Ovary (tissue), 9 donors: ENCODE data around the gene SIRPD. TPM values are rescaled to one million over a fixed set of nuclear protein-coding genes. Genes with fewer than 3 reads are reported as not detected.

Experiments
- DNase-seq, 5 donors: peaks; one replicate each; pipeline ENCODE4 v3.0.0-alpha.2; 2019 to 2020
- H3K27ac ChIP-seq, 2 donors: fragments of 200-600 bp; one replicate each; pipeline versions ENCODE4 v1.5.1 to v1.8.0; 2019 to 2022
- H3K27me3 ChIP-seq: fragments of 200-600 bp; one replicate; pipeline ENCODE4 v1.8.0; 2022
- H3K36me3 ChIP-seq: fragments of 200-600 bp; sonication (generic); one replicate; pipeline ENCODE4 v1.5.1; 2019
- H3K4me1 ChIP-seq: one replicate; pipeline ENCODE4 v1.8.1; 2013; ENCODE audit warnings: mild to moderate bottlenecking, moderate library complexity; ENCODE audit not compliant: insufficient read depth
- H3K4me3 ChIP-seq: fragments of 200-600 bp; sonication (generic); one replicate; pipeline ENCODE4 v1.5.1; 2017
- H3K9me3 ChIP-seq, 2 donors: fragments of 200-600 bp in 1 of 2; sonication (generic) in 1 of 2; one replicate each; pipeline versions ENCODE4 v1.5.1 to v1.8.1; 2013 to 2019; ENCODE audit warnings: mild to moderate bottlenecking in 1 of 2, moderate library complexity in 1 of 2
- CTCF ChIP-seq, 3 donors: fragments of 450-650 bp in 2 of 3; fragments of 200-600 bp in 1 of 3; IDR thresholded peaks; one replicate each; pipeline versions ENCODE4 v1.5.1 to v1.8.0; 2016 to 2022; ENCODE audit warnings: antibody characterized with exemption in 3 of 3, mild to moderate bottlenecking in 1 of 3
- EP300 ChIP-seq: sonication (generic); formaldehyde crosslinking; IDR thresholded peaks from one replicate; pipeline ENCODE4 v1.6.1; 2017; ENCODE audit warnings: antibody characterized with exemption
- POLR2A ChIP-seq: fragments of 450-650 bp; IDR thresholded peaks from one replicate; pipeline ENCODE4 v1.6.1; 2017; ENCODE audit warnings: antibody characterized with exemption, mild to moderate bottlenecking, moderate library complexity
- WGBS, 3 donors: extraction: QIAGEN DNeasy Blood & Tissue Kit in 1 of 3; methylation state at CpG; one replicate each; pipeline versions ENCODE4 v1.1.5 to v1.1.7; 2013 to 2017; 5-methylcytosine and 5-hydroxymethylcytosine counted together
- intact Hi-C, 4 donors: fragments of 100-400 bp; cut with DNase I; formaldehyde crosslinking; loops; one replicate each; pipeline versions ENCODE4 v1.11.0 to v1.15.1; 2022 to 2023
- polyA plus RNA-seq, 2 donors: library from polyadenylated mRNA; stranded (reverse); fragments of 200-250 nt in 1 of 2; fragments of 350-450 nt in 1 of 2; fragmentation: Illumina TruSeq in 1 of 2; extraction: RNeasy Lipid Tissue Mini Kit (QIAGEN cat#74804) in 1 of 2; gene quantifications; one replicate each; pipeline ENCODE4 v1.2.3, GENCODE V29; 2013 to 2014
- total RNA-seq, 7 donors: library from RNA; depleted of rRNA in 2 of 7; stranded (reverse); fragments of >200 nt in 2 of 7; fragmentation: NEBNext Ultra II Directional in 3 of 7; extraction: Animal tissue kit (Norgen Biotek cat#: 25700) in 3 of 7; gene quantifications; one replicate each; pipeline versions ENCODE4 v1.1.0 to v1.2.4, GENCODE V29; 2016 to 2023
- donor health status: DM: no; HTN: no; CAD: no; lungs with moderate emphysema.
- donor health status: DM: no; HTN: no; CAD: no.
- donor health status: Bipolar disorder and iron deficiency.
- donor health status: DM: yes; HTN: yes; CAD: no.
- donor health status: DM: no; HTN: no; CAD: no.
- donor health status: DM: yes; HTN: yes; CAD: no.

Gene SIRPD
- total and polyA plus RNA-seq, 9 donors, result not detected

- 70 to 77% (median 72%) methylated on average over 7 of the region's 7 CpGs for WGBS, 3 donors
- DNase-seq, result no peak
- intact Hi-C loops, result loop anchor here in 1 of 4 donors (10.0 kb wide), 1 partner anchor 45 kb away; no protein-coding TSS in a partner anchor
These were observed 11.9 kb upstream of the SIRPD start for GRCh38 chr20:1569415-1569881.

GRCh38 chr20:1568163-1568490, 10.6 kb upstream of the SIRPD start:
- WGBS, 3 donors, result 63 to 82% (median 68%) methylated on average over 1 of the region's 1 CpG

More at GRCh38 chr20:1569415-1569881, 11.9 kb upstream of the SIRPD start:
- no peaks in the 10 kb centered on the region for H3K4me1 ChIP-seq
- no peak overlapping the region for H3K4me3 ChIP-seq
- no peaks in the 10 kb centered on the region for H3K27me3 ChIP-seq
- no peak for TF ChIP-seq POLR2A
- no peak overlapping the region for H3K27ac ChIP-seq
- H3K36me3 ChIP-seq, result no peaks in the 10 kb centered on the region
- no peaks in the 10 kb centered on the region for H3K9me3 ChIP-seq

GRCh38 chr20:1567392-1568162, 10.1 kb upstream of the SIRPD start:
- Histone ChIP-seq H3K4me1 (no peaks in the 10 kb centered on the region), H3K27me3 (no peaks in the 10 kb centered on the region), H3K27ac (no peak overlapping the region), H3K36me3 (no peaks in the 10 kb centered on the region), H3K9me3 (no peaks in the 10 kb centered on the region), H3K4me3 (no peak overlapping the region)
- WGBS, 3 donors, result 71 to 83% (median 76%) methylated on average over 6 of the region's 6 CpGs
- TF ChIP-seq EP300 (no peak), CTCF (IDR thresholded peaks at IDR 0.05) (no peak), POLR2A (no peak)
- intact Hi-C loops, result loop anchor here in 1 of 4 donors (10.0 kb wide), 1 partner anchor 47 kb away; no protein-coding TSS in a partner anchor
- no peak for DNase-seq

More at GRCh38 chr20:1568163-1568490, 10.6 kb upstream of the SIRPD start:
- H3K4me3 ChIP-seq, result no peak overlapping the region
- TF ChIP-seq POLR2A (no peak), CTCF (IDR thresholded peaks at IDR 0.05) (no peak), EP300 (no peak)
- no peak for DNase-seq
- H3K36me3 ChIP-seq, result no peaks in the 10 kb centered on the region
- H3K9me3 ChIP-seq, result no peaks in the 10 kb centered on the region
- no peak overlapping the region for H3K27ac ChIP-seq
- intact Hi-C loops, result loop anchor here in 1 of 4 donors (10.0 kb wide), 1 partner anchor 47 kb away; no protein-coding TSS in a partner anchor
- H3K4me1 ChIP-seq, result no peaks in the 10 kb centered on the region
- no peaks in the 10 kb centered on the region for H3K27me3 ChIP-seq

- H3K4me3 ChIP-seq, result no peak overlapping the region
- 60 to 75% (median 61%) methylated on average over 2 of the region's 2 CpGs for WGBS, 3 donors
- H3K27ac ChIP-seq, result no peak overlapping the region
- intact Hi-C loops, result loop anchor here in 1 of 4 donors (10.0 kb wide), 1 partner anchor 48 kb away; no protein-coding TSS in a partner anchor
- H3K27me3 ChIP-seq, result no peaks in the 10 kb centered on the region
- no peaks in the 10 kb centered on the region for H3K4me1 ChIP-seq
- no peak for DNase-seq
- TF ChIP-seq POLR2A (no peak), EP300 (no peak), CTCF (IDR thresholded peaks at IDR 0.05) (no peak)
- no peaks in the 10 kb centered on the region for H3K36me3 ChIP-seq
- no peaks in the 10 kb centered on the region for H3K9me3 ChIP-seq
These were observed 9.2 kb upstream of the SIRPD start for GRCh38 chr20:1566701-1567100.

GRCh38 chr20:1565461-1565860, 8.0 kb upstream of the SIRPD start:
- DNase-seq, result no peak
- H3K9me3 ChIP-seq, result no peaks in the 10 kb centered on the region
- H3K27me3 ChIP-seq, result no peaks in the 10 kb centered on the region
- no peak overlapping the region for H3K4me3 ChIP-seq
- no peaks in the 10 kb centered on the region for H3K36me3 ChIP-seq
- no peaks in the 10 kb centered on the region for H3K4me1 ChIP-seq
- WGBS, 3 donors, result 79 to 88% (median 83%) methylated on average over 2 of the region's 2 CpGs
- intact Hi-C loops, result loop anchor here in 1 of 4 donors (10.0 kb wide), 1 partner anchor 49 kb away; no protein-coding TSS in a partner anchor
- TF ChIP-seq EP300 (no peak), POLR2A (no peak), CTCF (IDR thresholded peaks at IDR 0.05) (no peak)
- H3K27ac ChIP-seq, result no peak overlapping the region
